GM12878 (cell line): ENCODE data around the gene LEMD3. TPM values are rescaled to one million over a fixed set of nuclear protein-coding genes. Genes with fewer than 3 reads are reported as not detected.

Source experiments
- ATF7 ChIP-seq: fragments of 450-650 bp; IDR thresholded peaks from 2 replicates; pipeline ENCODE4 v1.6.1; 2016; ENCODE audit warnings: low read depth, mild to moderate bottlenecking
- CBX3 ChIP-seq: fragments of 200-600 bp; sonication (generic); IDR thresholded peaks from 2 replicates; pipeline ENCODE4 v1.6.1; 2016; ENCODE audit warnings: low read depth, borderline replicate concordance
- CHD2 ChIP-seq: IDR thresholded peaks from 2 replicates; pipeline ENCODE4 v1.6.1; 2011; ENCODE audit warnings: low read depth, low read length, improper control_type of control experiment, borderline replicate concordance
- E4F1 ChIP-seq: fragments of 450-650 bp; IDR thresholded peaks from 2 replicates; pipeline ENCODE4 v1.6.1; 2018; ENCODE audit warnings: borderline replicate concordance, mild to moderate bottlenecking; ENCODE audit not compliant: partially characterized antibody
- EP300 ChIP-seq, 2 experiments: fragments of 150-350 bp in 1 of 2; IDR thresholded peaks; 2 replicates each; pipeline ENCODE4 v1.6.1; 2011 to 2012; ENCODE audit warnings: low read depth in 2 of 2, low read length in 2 of 2, borderline replicate concordance in 1 of 2, improper control_type of control experiment in 1 of 2, inconsistent platforms in 1 of 2; ENCODE audit not compliant: control insufficient read depth in 1 of 2
- HDGF ChIP-seq: fragments of 450-650 bp; IDR thresholded peaks from 2 replicates; pipeline ENCODE4 v1.6.1; 2016; ENCODE audit warnings: antibody characterized with exemption
- IRF5 ChIP-seq: fragments of 450-650 bp; IDR thresholded peaks from 2 replicates; pipeline ENCODE4 v1.6.1; 2017; ENCODE audit warnings: borderline replicate concordance
- KLF5 ChIP-seq: fragments of 450-650 bp; IDR thresholded peaks from 2 replicates; pipeline ENCODE4 v1.6.1; 2014; ENCODE audit warnings: mild to moderate bottlenecking; ENCODE audit not compliant: partially characterized antibody
- LARP7 ChIP-seq: fragments of 450-650 bp; IDR thresholded peaks from 2 replicates; pipeline ENCODE4 v1.6.1; 2017; ENCODE audit warnings: mild to moderate bottlenecking
- NR2C1 ChIP-seq: fragments of 450-650 bp; IDR thresholded peaks from 2 replicates; pipeline ENCODE4 v1.6.1; 2017; ENCODE audit warnings: antibody characterized with exemption, mild to moderate bottlenecking, moderate library complexity
- NR2F1 ChIP-seq: fragments of 450-650 bp; conservative IDR thresholded peaks from 2 replicates; pipeline ENCODE4 v1.6.1; 2017; ENCODE audit warnings: mild to moderate bottlenecking
- NRF1 ChIP-seq: conservative IDR thresholded peaks from 2 replicates; pipeline ENCODE4 v1.6.1; 2011; ENCODE audit warnings: mild to moderate bottlenecking, low read depth, low read length, improper control_type of control experiment
- POLR2AphosphoS5 ChIP-seq: IDR thresholded peaks from 2 replicates; pipeline ENCODE4 v1.6.1; 2011; ENCODE audit warnings: mild to moderate bottlenecking, low read length, inconsistent platforms
- RFX5 ChIP-seq: IDR thresholded peaks from 2 replicates; pipeline ENCODE4 v1.6.1; 2011; ENCODE audit warnings: low read depth, low read length, improper control_type of control experiment
- SMAD1 ChIP-seq: fragments of 450-650 bp; IDR thresholded peaks from 2 replicates; pipeline ENCODE4 v1.6.1; 2018; ENCODE audit warnings: mild to moderate bottlenecking, low read depth; ENCODE audit not compliant: partially characterized antibody
- SPI1 ChIP-seq: IDR thresholded peaks from 2 replicates; pipeline ENCODE4 v1.6.1; 2011; ENCODE audit warnings: low read depth, mild to moderate bottlenecking, low read length, moderate library complexity, borderline replicate concordance; ENCODE audit not compliant: insufficient read depth
- SREBF1 ChIP-seq: IDR thresholded peaks from 2 replicates; pipeline ENCODE4 v1.6.1; 2012; ENCODE audit warnings: mild to moderate bottlenecking, low read length
- STAT3 ChIP-seq: IDR thresholded peaks from 2 replicates; pipeline ENCODE4 v1.6.1; 2011; ENCODE audit warnings: low read depth, low read length, improper control_type of control experiment
- SUZ12 ChIP-seq: fragments of 200-600 bp; sonication (generic); IDR thresholded peaks from one replicate; pipeline ENCODE4 v1.6.1; 2018; ENCODE audit warnings: antibody characterized with exemption, mild to moderate bottlenecking; ENCODE audit not compliant: unreplicated experiment
- YY1 ChIP-seq: IDR thresholded peaks from 2 replicates; pipeline ENCODE4 v1.6.1; 2011; ENCODE audit warnings: low read depth, mild to moderate bottlenecking, low read length
- ZNF622 ChIP-seq: fragments of 450-650 bp; IDR thresholded peaks from 2 replicates; pipeline ENCODE4 v1.6.1; 2017; ENCODE audit warnings: mild to moderate bottlenecking, inconsistent platforms
- ZSCAN29 ChIP-seq: fragments of 450-650 bp; IDR thresholded peaks from 2 replicates; pipeline ENCODE4 v1.6.1; 2017; ENCODE audit warnings: mild to moderate bottlenecking, moderate library complexity
- polyA plus RNA-seq, 11 experiments: library from polyadenylated mRNA; depleted of rRNA in 4 of 11; unstranded in 6 of 11; stranded (reverse) in 5 of 11; fragments of >200 nt; fragmentation: Nextera tagmentation in 4 of 11; fragmentation: Illumina TruSeq in 1 of 11; extraction: Ambion mirVana in 4 of 11; extraction: Trizol in 1 of 11; gene quantifications; 1 replicate in 1 of 11; 2 replicates in 10 of 11; pipeline versions ENCODE4 v1.2.1 to v1.2.3, GENCODE V29; 2011 to 2016; ENCODE audit warnings: inconsistent platforms in 2 of 11, missing spikeins in 2 of 11, low read depth in 1 of 11
- total RNA-seq, 4 experiments: library from RNA; depleted of rRNA in 3 of 4; stranded (reverse); fragments of >200 nt in 3 of 4; fragmentation: Illumina TruSeq in 1 of 4; extraction: Trizol in 1 of 4; gene quantifications; 2 replicates each; pipeline versions ENCODE4 v1.2.1 to v1.2.3, GENCODE V29; 2013 to 2021
- TF ChIP-seq, protein P1 (sequence below): fragments of 450-650 bp; IDR thresholded peaks from 2 replicates; pipeline ENCODE4 v1.6.1; 2017; ENCODE audit warnings: mild to moderate bottlenecking
- TF ChIP-seq, protein P2 (sequence below): IDR thresholded peaks from 2 replicates; pipeline ENCODE4 v1.6.1; 2012; ENCODE audit warnings: low read depth, low read length, improper control_type of control experiment
- TF ChIP-seq, protein P3 (sequence below), 3 experiments: IDR thresholded peaks in 2 of 3; conservative IDR thresholded peaks in 1 of 3; 2 replicates each; pipeline ENCODE4 v1.5.1; 2011; ENCODE audit warnings: low read depth in 3 of 3, low read length in 3 of 3, mild to moderate bottlenecking in 3 of 3, control low read depth in 2 of 3, moderate library complexity in 2 of 3, inconsistent platforms in 1 of 3, mixed read lengths in 1 of 3; ENCODE audit not compliant: control insufficient read depth in 2 of 3, insufficient read depth in 1 of 3; ENCODE audit errors: extremely low read depth in 1 of 3

The LEMD3 gene
- total and polyA plus RNA-seq, 10 of the 15 experiments (the other 5 are each of a cell fraction or from before 2014, with no cell fraction given), result 7.5 to 26.0 (median 16.5) TPM

- TF ChIP-seq, protein P1, sequence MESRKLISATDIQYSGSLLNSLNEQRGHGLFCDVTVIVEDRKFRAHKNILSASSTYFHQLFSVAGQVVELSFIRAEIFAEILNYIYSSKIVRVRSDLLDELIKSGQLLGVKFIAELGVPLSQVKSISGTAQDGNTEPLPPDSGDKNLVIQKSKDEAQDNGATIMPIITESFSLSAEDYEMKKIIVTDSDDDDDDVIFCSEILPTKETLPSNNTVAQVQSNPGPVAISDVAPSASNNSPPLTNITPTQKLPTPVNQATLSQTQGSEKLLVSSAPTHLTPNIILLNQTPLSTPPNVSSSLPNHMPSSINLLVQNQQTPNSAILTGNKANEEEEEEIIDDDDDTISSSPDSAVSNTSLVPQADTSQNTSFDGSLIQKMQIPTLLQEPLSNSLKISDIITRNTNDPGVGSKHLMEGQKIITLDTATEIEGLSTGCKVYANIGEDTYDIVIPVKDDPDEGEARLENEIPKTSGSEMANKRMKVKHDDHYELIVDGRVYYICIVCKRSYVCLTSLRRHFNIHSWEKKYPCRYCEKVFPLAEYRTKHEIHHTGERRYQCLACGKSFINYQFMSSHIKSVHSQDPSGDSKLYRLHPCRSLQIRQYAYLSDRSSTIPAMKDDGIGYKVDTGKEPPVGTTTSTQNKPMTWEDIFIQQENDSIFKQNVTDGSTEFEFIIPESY, result no peak
- TF ChIP-seq HDGF, result no peak
- TF ChIP-seq EP300 (IDR thresholded peaks at IDR 0.05; ENCODE audit: borderline replicate concordance in 1 of 2, control insufficient read depth in 1 of 2, low read depth in 2 of 2, low read length in 2 of 2), result 0 out of 4 replicates have a peak, but pooled peaks of 1 of the 2 experiments have one; percentile 62
- TF ChIP-seq STAT3, result no peak
- TF ChIP-seq RFX5, result no peak
- no peak for TF ChIP-seq KLF5
- TF ChIP-seq ATF7, result peak; percentile 73
- no peak for TF ChIP-seq POLR2AphosphoS5
- peak; percentile 82 for TF ChIP-seq SPI1
- no peak for TF ChIP-seq LARP7
- no peak for TF ChIP-seq YY1
- no peak for TF ChIP-seq SMAD1
- TF ChIP-seq IRF5, result no peak
- TF ChIP-seq E4F1, result no peak
- no peak for TF ChIP-seq SREBF1
- TF ChIP-seq SUZ12, result no peak
- TF ChIP-seq CHD2, result no peak
- TF ChIP-seq, protein P2, sequence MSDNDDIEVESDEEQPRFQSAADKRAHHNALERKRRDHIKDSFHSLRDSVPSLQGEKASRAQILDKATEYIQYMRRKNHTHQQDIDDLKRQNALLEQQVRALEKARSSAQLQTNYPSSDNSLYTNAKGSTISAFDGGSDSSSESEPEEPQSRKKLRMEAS, result no peak
- TF ChIP-seq ZNF622, result no peak
- TF ChIP-seq, protein P3, sequence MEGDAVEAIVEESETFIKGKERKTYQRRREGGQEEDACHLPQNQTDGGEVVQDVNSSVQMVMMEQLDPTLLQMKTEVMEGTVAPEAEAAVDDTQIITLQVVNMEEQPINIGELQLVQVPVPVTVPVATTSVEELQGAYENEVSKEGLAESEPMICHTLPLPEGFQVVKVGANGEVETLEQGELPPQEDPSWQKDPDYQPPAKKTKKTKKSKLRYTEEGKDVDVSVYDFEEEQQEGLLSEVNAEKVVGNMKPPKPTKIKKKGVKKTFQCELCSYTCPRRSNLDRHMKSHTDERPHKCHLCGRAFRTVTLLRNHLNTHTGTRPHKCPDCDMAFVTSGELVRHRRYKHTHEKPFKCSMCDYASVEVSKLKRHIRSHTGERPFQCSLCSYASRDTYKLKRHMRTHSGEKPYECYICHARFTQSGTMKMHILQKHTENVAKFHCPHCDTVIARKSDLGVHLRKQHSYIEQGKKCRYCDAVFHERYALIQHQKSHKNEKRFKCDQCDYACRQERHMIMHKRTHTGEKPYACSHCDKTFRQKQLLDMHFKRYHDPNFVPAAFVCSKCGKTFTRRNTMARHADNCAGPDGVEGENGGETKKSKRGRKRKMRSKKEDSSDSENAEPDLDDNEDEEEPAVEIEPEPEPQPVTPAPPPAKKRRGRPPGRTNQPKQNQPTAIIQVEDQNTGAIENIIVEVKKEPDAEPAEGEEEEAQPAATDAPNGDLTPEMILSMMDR (IDR thresholded peaks at IDR 0.05 in 2 of 3, conservative IDR thresholded peaks at IDR 0.05 in 1 of 3; ENCODE audit: control insufficient read depth in 2 of 3, extremely low read depth in 1 of 3, insufficient read depth in 1 of 3, low read depth in 3 of 3, low read length in 3 of 3), result no peak
- no peak for TF ChIP-seq NR2F1
- TF ChIP-seq CBX3, result no peak
- no peak for TF ChIP-seq ZSCAN29
- TF ChIP-seq NR2C1, result no peak
- TF ChIP-seq NRF1, result no peak
Measured at GRCh38 chr12:65156366-65156841, 13.0 kb upstream of the LEMD3 start (continued).
